Subcutaneous adipose tissue (tissue), 4 donors: Measurements from ENCODE around the gene DNAH6. TPM values are rescaled to one million over a fixed set of nuclear protein-coding genes. Genes with fewer than 3 reads are reported as not detected.

Experiments used
- CTCF ChIP-seq: fragments of 450-650 bp; IDR thresholded peaks from one replicate; pipeline ENCODE4 v1.5.1; 2016; ENCODE audit warnings: low read depth, mild to moderate bottlenecking, control low read depth, antibody characterized with exemption, moderate library complexity
- total RNA-seq, 4 donors: library from RNA; depleted of rRNA; stranded (reverse); fragments of >200 nt; gene quantifications; one replicate each; pipeline ENCODE4 v1.1.0, GENCODE V29; 2016

The DNAH6 gene
- total RNA-seq, 4 donors from 2014 or later = 0.49 to 2.4 (median 1.2) TPM

- TF ChIP-seq CTCF = no peak
These were observed 313.4 kb downstream of the DNAH6 start for GRCh38 chr2:84829693-84830092.

- no peak for TF ChIP-seq CTCF
These were observed 313.8 kb downstream of the DNAH6 start for GRCh38 chr2:84830095-84830494.

- TF ChIP-seq CTCF = no peak
These were observed 314.6 kb downstream of the DNAH6 start for GRCh38 chr2:84830758-84831500.

GRCh38 chr2:84832772-84833461 is 316.6 kb downstream of the DNAH6 start:
- TF ChIP-seq CTCF = no peak

GRCh38 chr2:84833481-84834150 is 317.3 kb downstream of the DNAH6 start:
- no peak for TF ChIP-seq CTCF

GRCh38 chr2:84836215-84836614 is 319.9 kb downstream of the DNAH6 start:
- no peak for TF ChIP-seq CTCF
